Stimulated activated CD8-positive, alpha-beta memory T cell treated with anti-CD3 and anti-CD28 coated beads, Interleukin-7, amount 100 ng/mL, for 4 hours (primary cell): ENCODE data around the gene HSPA12B.
"Not testable (repeated sequence)": the region's sequence is repeated elsewhere in the genome, so short reads cannot be mapped to it uniquely, and the experiment has no call there.

Experiments
- DNase-seq, 2 donors: peaks; one replicate each; pipeline ENCODE4 v3.0.0-alpha.2; 2020; ENCODE audit warnings: low read depth in 2 of 2

Gene HSPA12B

GRCh38 chr20:3786665-3787323 lies 54.3 kb downstream of the HSPA12B start, which contains the start of gene CENPB:
TSS of gene CENPB (minus strand) at chr20:3786740. CDS start at chr20:3786483, 257 bp downstream.
- DNase-seq, result peak; percentile 60 to 85

GRCh38 chr20:3787324-3788014 lies 55.0 kb downstream of the HSPA12B start:
- no peak for DNase-seq

- DNase-seq, result no peak
Observed at GRCh38 chr20:3788685-3789155, 56.2 kb downstream of the HSPA12B start.

GRCh38 chr20:3789201-3789600 lies 56.7 kb downstream of the HSPA12B start:
- DNase-seq, result not testable (repeated sequence)

- not testable (repeated sequence) for DNase-seq
Observed at GRCh38 chr20:3794168-3794567, 61.7 kb downstream of the HSPA12B start.

- DNase-seq, result no peak
Observed at GRCh38 chr20:3794701-3795420, 62.4 kb downstream of the HSPA12B start.

- peak; percentile 81 for DNase-seq
Observed at GRCh38 chr20:3795511-3796468, 63.3 kb downstream of the HSPA12B start, which contains the start of gene CDC25B. TSS of gene CDC25B (plus strand) at chr20:3796310. CDS start at chr20:3796532, 222 bp downstream.

- DNase-seq, result no peak
Observed at GRCh38 chr20:3796477-3797225, 64.2 kb downstream of the HSPA12B start.

- no peak for DNase-seq
Observed at GRCh38 chr20:3797226-3797545, 64.7 kb downstream of the HSPA12B start.

- DNase-seq, result no peak
Observed at GRCh38 chr20:3797592-3798372, 65.3 kb downstream of the HSPA12B start.

- DNase-seq, result no peak
Observed at GRCh38 chr20:3798373-3798768, 65.9 kb downstream of the HSPA12B start.

GRCh38 chr20:3798908-3799248 lies 66.4 kb downstream of the HSPA12B start:
- no peak for DNase-seq

- no peak for DNase-seq
Observed at GRCh38 chr20:3800256-3800877, 67.9 kb downstream of the HSPA12B start.

GRCh38 chr20:3800878-3801260 lies 68.4 kb downstream of the HSPA12B start:
- no peak for DNase-seq

GRCh38 chr20:3801299-3801698 lies 68.8 kb downstream of the HSPA12B start:
- DNase-seq, result no peak

- DNase-seq, result no peak
Observed at GRCh38 chr20:3801846-3802245, 69.4 kb downstream of the HSPA12B start.
